HepG2 (cell line): ENCODE data around the gene DNAJB6. TPM values are rescaled to one million over a fixed set of nuclear protein-coding genes. Genes with fewer than 3 reads are reported as not detected.

Source experiments
- AKAP8 ChIP-seq: sonication (generic); formaldehyde crosslinking; IDR thresholded peaks from 2 replicates; pipeline ENCODE4 v1.5.1; 2020; ENCODE audit warnings: mild to moderate bottlenecking, missing genetic modification reagents
- CSRNP2 ChIP-seq: sonication (generic); formaldehyde crosslinking; conservative IDR thresholded peaks from 2 replicates; pipeline ENCODE4 v1.8.0; 2022; ENCODE audit warnings: low read depth, missing genetic modification reagents
- KDM5A ChIP-seq: fragments of 200-600 bp; sonication (generic); IDR thresholded peaks from 2 replicates; pipeline ENCODE4 v1.7.0; 2018; ENCODE audit warnings: antibody characterized with exemption, mild to moderate bottlenecking, low read length, borderline replicate concordance
- MYNN ChIP-seq: sonication (generic); formaldehyde crosslinking; IDR thresholded peaks from 2 replicates; pipeline ENCODE4 v1.4.0; 2020; ENCODE audit warnings: mild to moderate bottlenecking, low read depth, missing genetic modification reagents
- TCF7 ChIP-seq: sonication (generic); IDR thresholded peaks from 2 replicates; pipeline ENCODE4 v1.6.1; 2016; ENCODE audit warnings: antibody characterized with exemption, low read depth
- ZKSCAN1 ChIP-seq: fragments of 150-350 bp; IDR thresholded peaks from 2 replicates; pipeline ENCODE4 v1.6.1; 2014; ENCODE audit warnings: low read length
- ZNF138 ChIP-seq: sonication (generic); formaldehyde crosslinking; IDR thresholded peaks from 2 replicates; pipeline ENCODE4 v1.5.0; 2020; ENCODE audit warnings: mild to moderate bottlenecking, low read depth, missing genetic modification reagents
- ZNF142 ChIP-seq: sonication (generic); formaldehyde crosslinking; IDR thresholded peaks from 2 replicates; pipeline ENCODE4 v1.4.0; 2020; ENCODE audit warnings: missing genetic modification reagents
- ZNF274 ChIP-seq: sonication (generic); formaldehyde crosslinking; IDR thresholded peaks from 2 replicates; pipeline ENCODE4 v1.5.1; 2020; ENCODE audit warnings: mild to moderate bottlenecking, missing genetic modification reagents
- ZNF562 ChIP-seq: sonication (generic); formaldehyde crosslinking; IDR thresholded peaks from 2 replicates; pipeline ENCODE4 v1.8.0; 2022; ENCODE audit warnings: missing genetic modification reagents, borderline replicate concordance
- ZNF644 ChIP-seq: IDR thresholded peaks from 2 replicates; pipeline ENCODE4 v1.6.1; 2016; ENCODE audit warnings: low read depth
- ZSCAN25 ChIP-seq: sonication (generic); formaldehyde crosslinking; IDR thresholded peaks from 2 replicates; pipeline ENCODE4 v1.8.0; 2022; ENCODE audit warnings: mild to moderate bottlenecking, missing genetic modification reagents
- polyA plus RNA-seq, 8 experiments: library from polyadenylated mRNA; depleted of rRNA in 3 of 8; stranded (reverse) in 7 of 8; unstranded in 1 of 8; fragments of >200 nt; fragmentation: Illumina TruSeq in 4 of 8; extraction: Trizol in 4 of 8; gene quantifications; 2 replicates each; pipeline versions ENCODE4 v1.2.1 to v1.2.3, GENCODE V29; 2011 to 2016; ENCODE audit warnings: low read depth in 4 of 8, missing spikeins in 1 of 8, mixed read lengths in 1 of 8; ENCODE audit not compliant: insufficient read depth in 1 of 8
- total RNA-seq, 5 experiments: library from RNA; depleted of rRNA; stranded (reverse); fragments of >200 nt; fragmentation: Illumina TruSeq; extraction: Trizol; gene quantifications; 2 replicates each; pipeline ENCODE4 v1.2.3, GENCODE V29; 2016; ENCODE audit warnings: low read depth in 1 of 5
- TF ChIP-seq, protein P1 (sequence below): sonication (generic); formaldehyde crosslinking; IDR thresholded peaks from 2 replicates; pipeline ENCODE4 v1.4.0; 2020; ENCODE audit warnings: missing genetic modification reagents, borderline replicate concordance
- TF ChIP-seq, protein P2 (sequence below): sonication (generic); formaldehyde crosslinking; IDR thresholded peaks from 2 replicates; pipeline ENCODE4 v1.8.1; 2022; ENCODE audit warnings: low read depth, mild to moderate bottlenecking, missing genetic modification reagents
- TF ChIP-seq, protein P3 (sequence below): sonication (generic); formaldehyde crosslinking; IDR thresholded peaks from 2 replicates; pipeline ENCODE4 v1.4.0; 2020; ENCODE audit warnings: missing genetic modification reagents

Gene DNAJB6
- total and polyA plus RNA-seq, 2 of the 13 experiments (the other 11 are each of a cell fraction or from before 2014, with no cell fraction given), result 29.9 to 53.9 TPM

GRCh38 chr7:157425137-157425731, 88.4 kb downstream of the DNAJB6 start (continued):
- TF ChIP-seq CSRNP2 (CRISPR knock-in tag) (no peak), AKAP8 (CRISPR knock-in tag) (peak; percentile 60; the same call in 1 of the 2 replicates), ZNF644 (no peak), KDM5A (no peak), ZSCAN25 (CRISPR knock-in tag) (peak; percentile 58; the same call in 1 of the 2 replicates), ZNF274 (no peak), ZKSCAN1 (no peak), ZNF142 (CRISPR knock-in tag) (no peak), ZNF138 (CRISPR knock-in tag) (no peak), ZNF562 (CRISPR knock-in tag) (no peak), MYNN (CRISPR knock-in tag) (no peak), TCF7 (no peak)
- TF ChIP-seq, protein P1, sequence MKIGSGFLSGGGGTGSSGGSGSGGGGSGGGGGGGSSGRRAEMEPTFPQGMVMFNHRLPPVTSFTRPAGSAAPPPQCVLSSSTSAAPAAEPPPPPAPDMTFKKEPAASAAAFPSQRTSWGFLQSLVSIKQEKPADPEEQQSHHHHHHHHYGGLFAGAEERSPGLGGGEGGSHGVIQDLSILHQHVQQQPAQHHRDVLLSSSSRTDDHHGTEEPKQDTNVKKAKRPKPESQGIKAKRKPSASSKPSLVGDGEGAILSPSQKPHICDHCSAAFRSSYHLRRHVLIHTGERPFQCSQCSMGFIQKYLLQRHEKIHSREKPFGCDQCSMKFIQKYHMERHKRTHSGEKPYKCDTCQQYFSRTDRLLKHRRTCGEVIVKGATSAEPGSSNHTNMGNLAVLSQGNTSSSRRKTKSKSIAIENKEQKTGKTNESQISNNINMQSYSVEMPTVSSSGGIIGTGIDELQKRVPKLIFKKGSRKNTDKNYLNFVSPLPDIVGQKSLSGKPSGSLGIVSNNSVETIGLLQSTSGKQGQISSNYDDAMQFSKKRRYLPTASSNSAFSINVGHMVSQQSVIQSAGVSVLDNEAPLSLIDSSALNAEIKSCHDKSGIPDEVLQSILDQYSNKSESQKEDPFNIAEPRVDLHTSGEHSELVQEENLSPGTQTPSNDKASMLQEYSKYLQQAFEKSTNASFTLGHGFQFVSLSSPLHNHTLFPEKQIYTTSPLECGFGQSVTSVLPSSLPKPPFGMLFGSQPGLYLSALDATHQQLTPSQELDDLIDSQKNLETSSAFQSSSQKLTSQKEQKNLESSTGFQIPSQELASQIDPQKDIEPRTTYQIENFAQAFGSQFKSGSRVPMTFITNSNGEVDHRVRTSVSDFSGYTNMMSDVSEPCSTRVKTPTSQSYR (CRISPR knock-in tag), result no peak
- TF ChIP-seq, protein P2, sequence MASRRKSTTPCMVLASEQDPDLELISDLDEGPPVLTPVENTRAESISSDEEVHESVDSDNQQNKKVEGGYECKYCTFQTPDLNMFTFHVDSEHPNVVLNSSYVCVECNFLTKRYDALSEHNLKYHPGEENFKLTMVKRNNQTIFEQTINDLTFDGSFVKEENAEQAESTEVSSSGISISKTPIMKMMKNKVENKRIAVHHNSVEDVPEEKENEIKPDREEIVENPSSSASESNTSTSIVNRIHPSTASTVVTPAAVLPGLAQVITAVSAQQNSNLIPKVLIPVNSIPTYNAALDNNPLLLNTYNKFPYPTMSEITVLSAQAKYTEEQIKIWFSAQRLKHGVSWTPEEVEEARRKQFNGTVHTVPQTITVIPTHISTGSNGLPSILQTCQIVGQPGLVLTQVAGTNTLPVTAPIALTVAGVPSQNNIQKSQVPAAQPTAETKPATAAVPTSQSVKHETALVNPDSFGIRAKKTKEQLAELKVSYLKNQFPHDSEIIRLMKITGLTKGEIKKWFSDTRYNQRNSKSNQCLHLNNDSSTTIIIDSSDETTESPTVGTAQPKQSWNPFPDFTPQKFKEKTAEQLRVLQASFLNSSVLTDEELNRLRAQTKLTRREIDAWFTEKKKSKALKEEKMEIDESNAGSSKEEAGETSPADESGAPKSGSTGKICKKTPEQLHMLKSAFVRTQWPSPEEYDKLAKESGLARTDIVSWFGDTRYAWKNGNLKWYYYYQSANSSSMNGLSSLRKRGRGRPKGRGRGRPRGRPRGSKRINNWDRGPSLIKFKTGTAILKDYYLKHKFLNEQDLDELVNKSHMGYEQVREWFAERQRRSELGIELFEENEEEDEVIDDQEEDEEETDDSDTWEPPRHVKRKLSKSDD (CRISPR knock-in tag), result no peak
- TF ChIP-seq, protein P3, sequence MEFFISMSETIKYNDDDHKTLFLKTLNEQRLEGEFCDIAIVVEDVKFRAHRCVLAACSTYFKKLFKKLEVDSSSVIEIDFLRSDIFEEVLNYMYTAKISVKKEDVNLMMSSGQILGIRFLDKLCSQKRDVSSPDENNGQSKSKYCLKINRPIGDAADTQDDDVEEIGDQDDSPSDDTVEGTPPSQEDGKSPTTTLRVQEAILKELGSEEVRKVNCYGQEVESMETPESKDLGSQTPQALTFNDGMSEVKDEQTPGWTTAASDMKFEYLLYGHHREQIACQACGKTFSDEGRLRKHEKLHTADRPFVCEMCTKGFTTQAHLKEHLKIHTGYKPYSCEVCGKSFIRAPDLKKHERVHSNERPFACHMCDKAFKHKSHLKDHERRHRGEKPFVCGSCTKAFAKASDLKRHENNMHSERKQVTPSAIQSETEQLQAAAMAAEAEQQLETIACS, result no peak
